GM21515 (cell line): ENCODE data around the gene BNIP3.

ENCODE experiments used
- ATAC-seq: cut with Tn5 transposase; IDR thresholded peaks from one replicate; pipeline ENCODE4 v1.9.1; 2021; ENCODE audit not compliant: unreplicated experiment

The BNIP3 gene

GRCh38 chr10:131978851-131979250 lies 2.9 kb downstream of the BNIP3 start:
- no peak for ATAC-seq

DNA sequence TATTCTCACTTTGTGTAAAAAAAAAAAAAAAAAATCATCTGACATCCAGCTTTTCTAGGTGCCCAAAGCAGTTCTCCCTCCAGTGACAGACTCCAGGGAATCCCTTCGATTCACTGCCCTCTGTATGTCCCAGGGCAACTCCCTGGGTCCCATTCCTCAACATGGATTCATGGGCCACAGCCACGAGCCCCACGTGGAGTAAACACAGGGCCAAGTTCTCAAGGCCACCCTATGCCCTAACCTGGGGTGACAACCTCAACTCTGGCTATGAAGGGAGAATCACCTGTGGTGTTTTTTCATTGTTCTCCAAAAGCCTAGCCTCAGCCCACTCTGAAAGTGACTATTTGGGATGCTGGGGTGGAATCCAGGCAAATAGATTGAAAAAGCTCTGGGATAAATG lies 3.4 kb downstream of the BNIP3 start:
- ATAC-seq: no peak

- ATAC-seq: no peak
Measured at GRCh38 chr10:131977323-131978096, 4.2 kb downstream of the BNIP3 start.

GRCh38 chr10:131975796-131976195 lies 5.9 kb downstream of the BNIP3 start:
- ATAC-seq: no peak

DNA sequence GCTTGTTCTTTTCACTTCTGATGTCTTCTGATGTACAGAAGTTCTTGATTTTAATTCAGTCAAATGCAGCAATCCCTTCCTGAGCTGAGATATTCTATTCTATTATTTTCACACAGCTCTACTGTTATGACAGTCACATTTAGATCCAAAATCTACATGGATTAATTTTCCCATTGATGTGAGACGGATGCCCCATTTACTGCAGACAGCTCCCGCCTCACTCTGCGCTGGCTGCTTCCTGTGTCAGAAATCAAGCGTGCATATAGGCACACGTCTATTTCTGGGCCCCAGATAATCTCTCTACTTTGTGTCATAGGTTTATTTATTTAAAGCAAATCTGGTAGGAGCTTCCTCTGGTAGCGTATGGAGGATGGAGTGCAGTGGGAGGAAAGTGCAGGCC lies 6.7 kb downstream of the BNIP3 start:
- ATAC-seq: no peak

GRCh38 chr10:131974034-131974817 lies 7.5 kb downstream of the BNIP3 start:
- ATAC-seq: no peak

- ATAC-seq: peak; percentile 22
Measured at GRCh38 chr10:131973160-131973951, 8.4 kb downstream of the BNIP3 start.

DNA sequence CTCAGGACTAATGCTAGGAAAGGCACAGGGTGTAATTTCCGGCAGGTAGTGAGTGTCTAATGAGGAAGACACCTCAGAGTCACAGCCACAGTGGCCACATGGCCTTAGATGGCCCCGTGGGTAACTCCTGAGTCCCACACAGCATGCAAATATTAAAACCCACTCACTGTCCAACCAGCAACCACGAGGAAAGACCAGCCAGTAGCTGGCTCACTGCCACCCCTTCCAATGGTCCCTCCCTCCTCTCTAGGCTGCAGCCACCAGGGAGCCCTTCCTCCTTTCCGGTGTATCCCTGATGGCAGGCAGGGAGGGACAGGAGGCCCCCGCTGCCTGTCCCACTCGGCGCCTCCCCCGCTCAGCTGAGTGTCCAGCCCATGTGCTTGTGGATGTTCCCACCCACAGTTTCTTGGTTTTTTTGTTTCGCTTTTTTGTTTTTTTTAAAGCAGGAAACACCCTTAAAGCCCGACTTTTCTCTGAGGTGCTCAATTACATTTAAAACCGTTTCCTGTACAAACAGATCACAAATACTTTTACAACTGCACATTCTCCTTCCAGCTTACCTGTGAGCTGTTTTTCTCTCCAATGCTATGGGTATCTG lies 9.2 kb downstream of the BNIP3 start:
- ATAC-seq: peak; percentile 55

DNA sequence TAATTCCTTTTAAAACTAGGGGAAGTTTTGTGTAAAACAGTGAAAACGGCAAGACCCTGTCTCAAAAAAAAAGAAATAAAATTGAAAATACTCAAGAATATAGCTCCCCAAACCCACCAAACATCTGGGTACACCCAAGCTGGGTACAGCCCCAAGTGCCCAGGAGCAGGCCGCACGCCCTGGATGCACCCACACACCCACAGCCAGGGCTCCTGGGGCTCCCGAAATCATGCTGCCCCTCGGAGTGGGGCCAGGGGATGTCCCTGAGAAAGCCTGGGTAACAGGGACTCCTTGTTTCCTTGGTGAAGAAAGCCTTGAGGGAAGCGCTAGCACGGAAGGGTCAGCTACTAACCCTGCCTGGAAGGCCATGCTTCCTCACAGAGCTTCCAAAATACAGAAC lies 10.1 kb downstream of the BNIP3 start:
- no peak for ATAC-seq

DNA sequence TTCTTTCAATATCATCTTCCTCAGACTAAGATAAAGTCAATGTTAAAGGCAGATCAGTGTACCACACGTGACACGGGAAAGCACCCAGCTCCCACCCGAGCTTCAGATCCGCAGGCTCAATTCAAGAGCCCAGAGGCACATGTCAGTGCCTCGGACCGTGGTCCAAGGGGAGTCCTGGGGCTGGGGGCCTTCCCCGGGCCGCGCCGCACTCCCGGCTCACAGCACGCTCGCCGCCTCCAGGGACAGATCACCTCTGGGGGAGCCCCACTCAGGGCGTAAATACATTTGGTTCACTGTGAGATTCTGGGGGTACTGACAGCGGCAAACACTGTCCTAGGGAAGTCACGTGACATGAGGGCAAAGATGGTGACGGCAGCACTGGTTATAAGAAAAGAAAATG lies 10.8 kb downstream of the BNIP3 start:
- no peak for ATAC-seq

DNA sequence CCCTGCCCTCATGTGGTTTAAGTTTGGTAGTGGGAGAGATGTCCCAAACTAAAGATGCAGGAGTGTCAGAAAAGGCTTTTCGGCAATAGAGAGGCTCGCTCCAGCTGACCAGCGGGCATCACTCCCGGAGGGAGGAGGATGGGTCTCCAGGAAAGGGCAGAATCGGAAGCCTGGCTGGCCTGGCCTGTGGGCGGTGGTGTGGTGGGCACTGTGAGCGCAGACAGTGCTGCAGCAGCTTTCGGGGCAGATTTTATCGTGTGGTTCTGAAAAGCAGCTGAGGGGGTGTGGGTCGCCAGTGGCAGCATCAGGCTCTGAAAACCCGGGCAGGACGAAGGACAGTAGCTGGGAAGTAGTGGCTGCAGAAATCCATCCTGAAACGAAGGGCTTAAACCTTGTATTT lies 12.8 kb downstream of the BNIP3 start:
- no peak for ATAC-seq

- no peak for ATAC-seq
Measured at GRCh38 chr10:131964298-131964697, 17.4 kb downstream of the BNIP3 start.

GRCh38 chr10:131963811-131964210 lies 17.9 kb downstream of the BNIP3 start:
- no peak for ATAC-seq

DNA sequence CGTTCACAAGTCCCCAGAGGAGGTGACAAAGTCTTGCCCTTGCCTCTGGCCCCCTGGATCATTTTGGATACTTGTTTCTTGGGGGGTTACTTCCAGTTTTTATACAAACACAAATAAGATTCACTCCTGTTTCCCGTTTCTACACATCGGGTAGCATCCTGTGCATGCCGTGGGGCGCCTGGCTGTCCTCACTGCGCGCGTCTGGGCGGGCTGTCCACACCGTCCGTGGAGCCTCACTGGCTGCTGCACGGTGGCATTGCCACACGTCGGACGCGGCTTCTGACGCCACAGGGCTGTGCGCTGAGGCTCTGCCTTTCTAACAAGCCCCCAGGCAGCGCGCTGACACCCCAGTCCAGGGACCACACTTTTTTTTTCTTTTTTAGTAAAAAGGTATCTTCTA lies 18.4 kb downstream of the BNIP3 start:
- no peak for ATAC-seq

GRCh38 chr10:131961777-131962662 lies 19.7 kb downstream of the BNIP3 start:
- no peak for ATAC-seq

- no peak for ATAC-seq
Measured at GRCh38 chr10:131961047-131961776, 20.5 kb downstream of the BNIP3 start.

- no peak for ATAC-seq
Measured at GRCh38 chr10:131960631-131961046, 21.1 kb downstream of the BNIP3 start.

DNA sequence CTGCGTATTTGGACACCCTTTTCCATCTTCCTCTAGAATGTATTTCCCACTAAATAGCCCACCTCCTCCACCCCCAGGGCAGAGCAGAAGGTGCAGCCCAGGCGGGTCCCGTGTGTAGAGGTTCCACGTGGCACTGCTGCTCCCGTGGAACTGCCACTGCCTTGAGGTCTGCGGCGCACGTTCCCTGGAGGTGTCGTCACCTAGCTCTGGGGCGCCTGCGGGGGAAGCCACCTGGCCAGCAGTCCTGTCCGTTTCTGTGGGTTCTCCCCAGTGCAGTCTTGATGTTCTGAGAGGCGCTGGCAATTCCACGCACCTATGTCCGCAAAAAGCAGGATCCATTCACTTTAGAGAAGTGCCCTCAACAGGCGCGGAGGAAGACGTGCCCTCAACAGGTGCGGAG lies 21.9 kb downstream of the BNIP3 start:
- no peak for ATAC-seq

DNA sequence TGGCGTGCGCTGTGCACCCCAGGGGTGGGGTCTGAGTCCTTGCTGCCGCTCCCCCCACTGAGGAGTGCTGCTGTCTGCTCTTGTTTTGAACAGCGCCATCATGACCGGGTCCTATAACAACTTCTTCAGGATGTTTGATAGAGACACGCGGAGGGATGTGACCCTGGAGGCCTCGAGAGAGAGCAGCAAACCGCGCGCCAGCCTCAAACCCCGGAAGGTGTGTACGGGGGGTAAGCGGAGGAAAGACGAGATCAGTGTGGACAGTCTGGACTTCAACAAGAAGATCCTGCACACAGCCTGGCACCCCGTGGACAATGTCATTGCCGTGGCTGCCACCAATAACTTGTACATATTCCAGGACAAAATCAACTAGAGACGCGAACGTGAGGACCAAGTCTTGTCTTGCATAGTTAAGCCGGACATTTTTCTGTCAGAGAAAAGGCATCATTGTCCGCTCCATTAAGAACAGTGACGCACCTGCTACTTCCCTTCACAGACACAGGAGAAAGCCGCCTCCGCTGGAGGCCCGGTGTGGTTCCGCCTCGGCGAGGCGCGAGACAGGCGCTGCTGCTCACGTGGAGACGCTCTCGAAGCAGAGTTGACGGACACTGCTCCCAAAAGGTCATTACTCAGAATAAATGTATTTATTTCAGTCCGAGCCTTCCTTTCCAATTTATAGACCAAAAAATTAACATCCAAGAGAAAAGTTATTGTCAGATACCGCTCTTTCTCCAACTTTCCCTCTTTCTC lies 26.0 kb downstream of the BNIP3 start:
- ATAC-seq: no peak
